Gastroesophageal sphincter (tissue), 3 donors: Measurements from ENCODE around the gene USP54.

Experiments
- CTCF ChIP-seq, 4 experiments: fragments of 200-600 bp in 2 of 4; fragments of 450-650 bp in 2 of 4; sonication (generic) in 1 of 4; IDR thresholded peaks; one replicate each; pipeline ENCODE4 v1.5.1; 2017 to 2019; ENCODE audit warnings: antibody characterized with exemption in 4 of 4, mild to moderate bottlenecking in 2 of 4, moderate library complexity in 2 of 4
- EP300 ChIP-seq: sonication (generic); formaldehyde crosslinking; IDR thresholded peaks from one replicate; pipeline ENCODE4 v1.6.1; 2017; ENCODE audit warnings: antibody characterized with exemption, mild to moderate bottlenecking
- POLR2A ChIP-seq, 2 donors: fragments of 450-650 bp; IDR thresholded peaks; one replicate each; pipeline ENCODE4 v1.6.1; 2017; ENCODE audit warnings: antibody characterized with exemption in 2 of 2, mild to moderate bottlenecking in 2 of 2, moderate library complexity in 1 of 2
- POLR2AphosphoS5 ChIP-seq: sonication (generic); formaldehyde crosslinking; IDR thresholded peaks from one replicate; pipeline ENCODE4 v1.6.1; 2017; ENCODE audit warnings: antibody characterized with exemption

- no peak for TF ChIP-seq CTCF (IDR thresholded peaks at IDR 0.05)
- TF ChIP-seq POLR2A (IDR thresholded peaks at IDR 0.05), result no peak
- TF ChIP-seq EP300, result no peak
- no peak for TF ChIP-seq POLR2AphosphoS5
Measured at GRCh38 chr10:73506491-73506890, 84.7 kb downstream of the USP54 start.
